ENCODE results near the gene SLC25A48.
"Not testable (repeated sequence)": the region's sequence is repeated elsewhere in the genome, so short reads cannot be mapped to it uniquely, and the experiment has no call there.

Gene SLC25A48

DNA sequence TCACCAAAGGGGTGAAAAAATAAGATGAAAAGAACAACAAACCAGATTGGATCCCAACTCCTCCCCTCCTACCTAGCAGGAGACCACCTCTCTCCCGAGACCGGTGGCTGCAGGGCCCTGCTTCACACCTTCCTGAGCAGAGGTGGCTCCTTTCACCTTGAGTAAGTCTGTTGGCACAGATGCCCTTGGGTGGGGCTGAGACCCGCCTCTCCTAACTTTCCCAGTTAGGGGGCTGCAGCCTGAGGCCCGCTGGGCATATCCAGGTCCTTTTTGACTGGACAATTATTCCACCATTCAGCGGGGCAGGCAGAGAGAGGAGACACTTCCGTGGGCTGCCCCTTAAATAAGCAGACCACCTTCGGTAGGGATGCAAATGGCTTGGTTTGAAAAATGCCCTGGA lies 1.3 kb downstream of the SLC25A48 start:
- no peak for TF ChIP-seq ZFX (IDR thresholded peaks at IDR 0.05; ENCODE audit: borderline replicate concordance)
- TF ChIP-seq, protein P1, sequence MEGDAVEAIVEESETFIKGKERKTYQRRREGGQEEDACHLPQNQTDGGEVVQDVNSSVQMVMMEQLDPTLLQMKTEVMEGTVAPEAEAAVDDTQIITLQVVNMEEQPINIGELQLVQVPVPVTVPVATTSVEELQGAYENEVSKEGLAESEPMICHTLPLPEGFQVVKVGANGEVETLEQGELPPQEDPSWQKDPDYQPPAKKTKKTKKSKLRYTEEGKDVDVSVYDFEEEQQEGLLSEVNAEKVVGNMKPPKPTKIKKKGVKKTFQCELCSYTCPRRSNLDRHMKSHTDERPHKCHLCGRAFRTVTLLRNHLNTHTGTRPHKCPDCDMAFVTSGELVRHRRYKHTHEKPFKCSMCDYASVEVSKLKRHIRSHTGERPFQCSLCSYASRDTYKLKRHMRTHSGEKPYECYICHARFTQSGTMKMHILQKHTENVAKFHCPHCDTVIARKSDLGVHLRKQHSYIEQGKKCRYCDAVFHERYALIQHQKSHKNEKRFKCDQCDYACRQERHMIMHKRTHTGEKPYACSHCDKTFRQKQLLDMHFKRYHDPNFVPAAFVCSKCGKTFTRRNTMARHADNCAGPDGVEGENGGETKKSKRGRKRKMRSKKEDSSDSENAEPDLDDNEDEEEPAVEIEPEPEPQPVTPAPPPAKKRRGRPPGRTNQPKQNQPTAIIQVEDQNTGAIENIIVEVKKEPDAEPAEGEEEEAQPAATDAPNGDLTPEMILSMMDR (IDR thresholded peaks at IDR 0.05), result no peak
- H3K27ac ChIP-seq, result no peak overlapping the region

DNA sequence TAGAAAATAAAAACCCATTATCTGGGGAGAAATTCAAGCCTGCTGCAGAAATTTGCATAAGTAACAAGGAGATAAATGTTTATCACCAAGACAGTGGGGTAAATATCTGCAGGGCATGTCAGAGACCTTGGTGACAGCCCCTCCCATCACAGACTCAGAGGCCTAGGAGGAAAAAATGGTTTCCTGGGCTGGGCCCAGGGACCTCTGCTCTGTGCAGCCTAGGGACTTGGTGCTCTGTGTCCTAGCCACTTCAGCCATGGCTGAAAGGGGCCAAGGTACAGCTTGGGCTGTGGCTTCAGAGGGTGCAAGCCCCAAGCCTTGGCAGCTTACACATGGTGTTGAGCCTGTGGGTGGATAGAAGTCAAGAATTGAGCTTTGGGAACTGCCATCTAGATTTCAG lies 3.9 kb downstream of the SLC25A48 start:
- not testable (repeated sequence) for H3K27ac ChIP-seq

DNA sequence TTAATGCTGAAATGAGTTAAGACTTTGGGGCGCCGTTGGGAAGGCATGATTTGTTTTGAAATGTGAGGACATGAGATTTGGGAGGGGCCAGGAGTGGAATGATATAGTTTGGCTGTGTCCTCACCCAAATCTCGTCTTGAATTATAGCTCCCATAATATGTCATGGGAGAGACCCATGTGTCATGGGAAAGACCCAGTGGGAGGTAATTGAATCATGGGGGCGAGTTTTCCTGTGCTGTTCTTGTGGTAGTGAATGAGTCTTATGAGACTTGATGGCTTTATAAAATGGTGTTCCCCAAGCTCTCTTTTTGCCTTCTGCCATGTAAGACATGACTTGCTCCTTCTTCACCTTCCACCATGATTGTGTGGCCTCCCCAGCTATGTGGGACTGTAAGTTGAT lies 5.1 kb downstream of the SLC25A48 start:
- no peak overlapping the region for H3K27ac ChIP-seq
- TF ChIP-seq, protein P1 (IDR thresholded peaks at IDR 0.05), result no peak
- no peak for TF ChIP-seq ZFX (IDR thresholded peaks at IDR 0.05; ENCODE audit: borderline replicate concordance)

DNA sequence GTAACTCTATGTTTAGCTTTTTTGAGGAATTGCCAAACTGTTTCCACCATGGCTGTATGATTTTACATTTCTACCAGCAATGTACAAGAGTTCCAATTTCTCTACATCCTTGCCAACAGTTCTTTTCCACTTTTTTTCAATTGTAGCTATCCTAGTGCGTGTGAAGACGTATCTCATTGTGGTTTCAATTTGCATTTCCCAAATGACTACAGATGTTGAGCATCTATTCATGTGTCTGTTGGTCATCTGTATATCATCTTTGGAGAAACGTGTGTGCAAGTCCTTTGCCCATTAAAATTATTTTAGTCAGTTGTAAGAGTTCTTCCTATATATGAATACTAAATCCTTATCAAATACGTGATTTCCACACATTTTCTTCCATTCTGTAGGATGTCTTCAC lies 6.5 kb downstream of the SLC25A48 start:
- no peak overlapping the region for H3K27ac ChIP-seq
- no peak for TF ChIP-seq ZFX (IDR thresholded peaks at IDR 0.05; ENCODE audit: borderline replicate concordance)
- TF ChIP-seq, protein P1 (IDR thresholded peaks at IDR 0.05), result no peak

DNA sequence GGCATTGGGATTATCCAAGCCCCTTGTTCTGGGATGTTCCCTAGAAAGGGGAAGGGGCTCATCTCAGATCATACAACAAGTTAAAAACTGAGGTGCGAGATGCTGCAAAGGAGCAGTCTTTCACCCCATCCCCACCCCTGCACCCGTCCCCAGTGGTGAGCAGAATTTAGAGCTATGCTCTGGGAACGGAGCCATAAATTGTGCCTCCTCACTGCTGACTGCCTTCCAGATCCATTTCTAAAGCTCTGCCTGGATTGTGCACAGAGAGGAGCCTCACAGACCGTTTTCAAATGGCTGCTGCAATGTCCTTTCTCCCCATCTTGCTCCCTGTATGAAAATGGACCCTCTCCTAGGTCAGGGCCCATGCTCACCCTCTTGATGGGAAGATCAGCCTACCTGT lies 8.3 kb downstream of the SLC25A48 start:
- no peak for TF ChIP-seq ZFX (IDR thresholded peaks at IDR 0.05; ENCODE audit: borderline replicate concordance)
- TF ChIP-seq, protein P1 (IDR thresholded peaks at IDR 0.05), result no peak
- H3K27ac ChIP-seq, result no peak overlapping the region

DNA sequence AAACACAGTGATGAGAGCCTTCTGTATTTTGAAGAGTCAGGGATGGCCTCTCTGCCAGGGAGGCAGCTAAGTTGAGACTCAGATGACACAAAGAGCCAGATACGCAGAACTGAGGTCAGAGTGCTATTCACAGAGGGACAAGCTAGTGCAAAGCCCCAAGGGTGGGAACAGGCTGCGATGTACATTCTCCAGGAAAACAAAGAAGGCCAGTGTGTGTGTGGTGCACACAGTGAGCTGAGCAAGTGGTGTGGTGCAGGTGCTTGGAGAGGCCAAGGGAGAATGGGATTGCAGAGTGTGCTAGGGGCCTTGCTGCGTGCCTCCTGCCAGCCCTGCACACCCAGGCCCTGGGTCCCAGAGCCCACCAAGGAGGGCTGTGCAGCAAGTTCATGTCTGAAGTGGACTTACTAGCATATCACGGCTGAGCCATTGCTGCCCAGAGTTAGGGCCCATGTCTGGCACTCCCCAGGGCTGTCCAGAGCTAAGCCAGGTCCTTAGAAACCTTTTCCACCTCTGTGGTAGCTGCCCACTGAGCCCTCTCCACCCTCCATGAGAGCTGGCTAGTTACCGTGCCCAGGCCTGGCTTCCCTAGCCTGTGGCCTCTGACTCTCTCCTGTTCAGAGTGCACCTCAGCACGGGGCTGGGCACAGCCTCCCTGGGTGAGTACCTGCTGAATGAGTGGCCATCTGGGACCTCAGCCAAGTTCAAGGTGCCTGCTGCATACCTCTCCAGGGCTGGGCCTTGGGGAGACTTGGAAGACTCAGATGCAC lies 9.3 kb downstream of the SLC25A48 start:
- no peak for TF ChIP-seq ZFX (IDR thresholded peaks at IDR 0.05; ENCODE audit: borderline replicate concordance)
- TF ChIP-seq, protein P1 (IDR thresholded peaks at IDR 0.05), result no peak

DNA sequence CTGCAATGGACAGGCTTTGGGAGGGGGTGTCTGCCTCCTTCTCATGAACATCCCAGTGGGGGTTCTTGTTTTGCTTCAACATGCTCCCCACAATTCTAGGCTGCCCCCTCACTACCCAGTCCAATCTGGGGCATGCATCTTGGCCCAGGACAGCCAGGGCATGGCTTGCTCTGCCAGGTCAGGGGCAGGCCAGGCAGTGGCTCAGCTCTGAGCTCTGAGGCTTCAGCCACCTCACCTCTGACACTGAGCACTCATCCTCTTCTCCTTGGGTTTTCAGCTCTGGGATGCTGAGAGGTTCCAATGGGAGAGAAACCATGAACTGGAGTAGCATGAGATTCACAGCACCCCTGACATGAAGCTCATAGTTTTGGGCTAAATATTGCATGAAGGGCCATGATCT lies 11.8 kb downstream of the SLC25A48 start:
- no peak overlapping the region for H3K27ac ChIP-seq
- TF ChIP-seq ZFX (IDR thresholded peaks at IDR 0.05; ENCODE audit: borderline replicate concordance), result no peak

More for the DNA sequence above, 9.3 kb downstream of the SLC25A48 start:
- H3K27ac ChIP-seq, result no peak overlapping the region

DNA sequence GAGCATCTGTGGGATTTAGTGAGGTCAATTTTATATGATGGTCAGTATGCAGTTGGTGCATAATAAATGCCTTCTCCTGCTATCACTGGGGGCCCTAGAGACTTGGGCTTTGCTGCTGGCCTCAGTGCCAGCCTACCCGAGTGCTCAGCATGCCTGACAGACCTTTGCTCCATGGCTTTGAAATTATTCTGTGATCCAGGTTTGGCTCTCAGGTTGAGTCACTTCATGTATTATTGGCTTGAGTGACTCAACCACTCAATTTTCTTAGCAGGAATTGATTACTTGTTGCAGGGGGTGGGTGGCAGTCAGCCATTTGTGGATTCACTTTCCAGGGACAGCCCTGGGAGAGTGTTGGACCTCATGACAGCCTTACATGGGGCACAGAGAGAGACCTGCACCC lies 13.5 kb downstream of the SLC25A48 start:
- TF ChIP-seq, protein P1 (IDR thresholded peaks at IDR 0.05), result no peak
- TF ChIP-seq ZFX (IDR thresholded peaks at IDR 0.05; ENCODE audit: borderline replicate concordance), result no peak

More for the DNA sequence above, 13.5 kb downstream of the SLC25A48 start:
- no peak overlapping the region for H3K27ac ChIP-seq

All from 22Rv1 (cell line).